HepG2 (cell line): ENCODE data around the gene PPP1CC. TPM values are rescaled to one million over a fixed set of nuclear protein-coding genes. Genes with fewer than 3 reads are reported as not detected.

Experiments used
- ATAC-seq: fragments of 200-7000 bp; cut with Tn5 transposase; 3 replicates; pipeline ENCODE4 v1.9.1; 2020; ENCODE audit warnings: mild to moderate bottlenecking, moderate library complexity
- BruUV-seq: library from RNA; stranded (reverse); fragments of 400-500 nt; replicated peaks from 2 replicates; lab custom pipeline; 2021; lab: Mats Ljungman, UMichigan
- CTCF ChIA-PET: fragments of 300-600 bp; formaldehyde crosslinking; extraction: SDS; loops from one replicate; lab custom pipeline; 2021; ENCODE audit warnings: low total read pairs, inconsistent platforms, low intra/inter-chr PET ratio; lab: Yijun Ruan, JAX
- POLR2A ChIA-PET: fragments of 350-600 bp; sonication (Branson Sonifier 250); formaldehyde crosslinking; loops from one replicate; lab custom pipeline; 2020; ENCODE audit warnings: antibody characterized with exemption, inconsistent platforms; lab: Yijun Ruan, JAX
- DNase-seq: peaks from one replicate; pipeline ENCODE4 v3.0.0-alpha.2; 2015; ENCODE audit warnings: low spot score
- FAIRE-seq: peaks from 3 replicates; lab custom pipeline; 2011; peaks lifted over from hg19 to GRCh38; lab: Jason Lieb, UNC
- H2AFZ ChIP-seq: one replicate; pipeline ENCODE4 v1.6.1; 2011; ENCODE audit warnings: low read length, inconsistent platforms
- H3K27ac ChIP-seq: fragments of 300-600 bp; 3 replicates; pipeline ENCODE4 v1.8.0; 2011; ENCODE audit warnings: mixed run types, mild to moderate bottlenecking, mixed read lengths, low read length, inconsistent platforms; ENCODE audit not compliant: insufficient read depth; ENCODE audit errors: extremely low read length
- H3K27me3 ChIP-seq, 2 experiments: fragments of 200-600 bp in 1 of 2; 2 replicates in 1 of 2; 3 replicates in 1 of 2; pipeline versions ENCODE4 v1.6.0 to v1.8.0; 2011; ENCODE audit warnings: low read length in 2 of 2, mild to moderate bottlenecking in 2 of 2, moderate library complexity in 2 of 2, inconsistent platforms in 1 of 2; ENCODE audit not compliant: insufficient read depth in 2 of 2, control insufficient read depth in 1 of 2
- H3K36me3 ChIP-seq, 2 experiments: fragments of 200-600 bp in 1 of 2; replicated peaks in 1 of 2; 2 replicates in 1 of 2; 3 replicates in 1 of 2; pipeline versions ENCODE4 v1.5.1 to v1.8.0; 2011; ENCODE audit warnings: low read length in 2 of 2, inconsistent platforms in 1 of 2; ENCODE audit not compliant: insufficient read depth in 2 of 2, control insufficient read depth in 1 of 2
- H3K4me1 ChIP-seq: 2 replicates; pipeline ENCODE4 v1.5.1; 2012; ENCODE audit warnings: low read length, inconsistent platforms; ENCODE audit not compliant: insufficient read depth
- H3K4me2 ChIP-seq: 2 replicates; pipeline ENCODE4 v1.6.0; 2011; ENCODE audit warnings: low read depth, low read length, inconsistent platforms
- H3K4me3 ChIP-seq, 3 experiments: fragments of 200-600 bp in 1 of 3; sonication (generic), shearing (Covaris generic) in 1 of 3; replicated peaks in 1 of 3; 2 replicates each; pipeline ENCODE4 v1.5.1; 2011 to 2016; ENCODE audit warnings: low read length in 3 of 3, inconsistent platforms in 2 of 3, low read depth in 2 of 3, mild to moderate bottlenecking in 2 of 3, control low read depth in 1 of 3, mixed read lengths in 1 of 3; ENCODE audit not compliant: insufficient read depth in 1 of 3
- H3K79me2 ChIP-seq: one replicate; pipeline ENCODE4 v1.6.1; 2011; ENCODE audit warnings: low read length, inconsistent platforms; ENCODE audit not compliant: insufficient read depth
- H3K9ac ChIP-seq: 2 replicates; pipeline ENCODE4 v1.6.0; 2011; ENCODE audit warnings: mild to moderate bottlenecking, low read depth, low read length, inconsistent platforms; ENCODE audit not compliant: insufficient read depth
- H3K9me3 ChIP-seq: 2 replicates; pipeline ENCODE4 v1.5.1; 2012; ENCODE audit warnings: mild to moderate bottlenecking, low read length
- H4K20me1 ChIP-seq: 2 replicates; pipeline ENCODE4 v1.6.0; 2011; ENCODE audit warnings: inconsistent platforms, mild to moderate bottlenecking, low read length, moderate library complexity; ENCODE audit not compliant: insufficient read depth
- IRF2 ChIP-seq: IDR thresholded peaks from 2 replicates; pipeline ENCODE4 v1.6.1; 2018; ENCODE audit warnings: missing genetic modification reagents, missing compliant biosample characterization
- MED1 ChIP-seq: sonication (generic); formaldehyde crosslinking; IDR thresholded peaks from 2 replicates; pipeline ENCODE4 v1.4.0; 2020; ENCODE audit warnings: missing genetic modification reagents
- MTF1 ChIP-seq: sonication (generic); formaldehyde crosslinking; IDR thresholded peaks from 2 replicates; pipeline ENCODE4 v1.5.0; 2020; ENCODE audit warnings: missing genetic modification reagents
- ZBTB42 ChIP-seq: sonication (generic); formaldehyde crosslinking; IDR thresholded peaks from 2 replicates; pipeline ENCODE4 v1.5.0; 2020; ENCODE audit warnings: mild to moderate bottlenecking, missing genetic modification reagents
- ZNF136 ChIP-seq: sonication (generic); formaldehyde crosslinking; IDR thresholded peaks from 2 replicates; pipeline ENCODE4 v1.8.1; 2022; ENCODE audit warnings: low read depth, mild to moderate bottlenecking, moderate library complexity, missing genetic modification reagents
- ZNF180 ChIP-seq: sonication (generic); formaldehyde crosslinking; IDR thresholded peaks from 2 replicates; pipeline ENCODE4 v1.4.0; 2020; ENCODE audit warnings: low read depth, missing genetic modification reagents, borderline replicate concordance
- ZNF20 ChIP-seq: sonication (generic); formaldehyde crosslinking; IDR thresholded peaks from 2 replicates; pipeline ENCODE4 v1.4.0; 2020; ENCODE audit warnings: mild to moderate bottlenecking, moderate library complexity, missing genetic modification reagents
- ZNF251 ChIP-seq: sonication (generic); formaldehyde crosslinking; IDR thresholded peaks from 2 replicates; pipeline ENCODE4 v1.9.0; 2021; ENCODE audit warnings: mild to moderate bottlenecking, missing genetic modification reagents
- ZNF30 ChIP-seq: sonication (generic); formaldehyde crosslinking; IDR thresholded peaks from 2 replicates; pipeline ENCODE4 v1.5.0; 2020; ENCODE audit warnings: mild to moderate bottlenecking, missing genetic modification reagents
- ZNF468 ChIP-seq: sonication (generic); formaldehyde crosslinking; IDR thresholded peaks from 2 replicates; pipeline ENCODE4 v1.8.0; 2022; ENCODE audit warnings: mild to moderate bottlenecking, moderate library complexity, missing genetic modification reagents
- ZNF501 ChIP-seq: sonication (generic); formaldehyde crosslinking; IDR thresholded peaks from 2 replicates; pipeline ENCODE4 v1.5.1; 2020; ENCODE audit warnings: mild to moderate bottlenecking, moderate library complexity, missing genetic modification reagents
- ZNF543 ChIP-seq: sonication (generic); formaldehyde crosslinking; IDR thresholded peaks from 2 replicates; pipeline ENCODE4 v1.4.0; 2020; ENCODE audit warnings: mild to moderate bottlenecking, missing genetic modification reagents
- ZNF841 ChIP-seq: sonication (generic); formaldehyde crosslinking; IDR thresholded peaks from 2 replicates; pipeline ENCODE4 v1.8.1; 2023; ENCODE audit warnings: missing genetic modification reagents, borderline replicate concordance
- WGBS: methylation state at CpG from one replicate; pipeline ENCODE4 v1.1.6; 2017; ENCODE audit warnings: low lambda C conversion rate; 5-methylcytosine and 5-hydroxymethylcytosine counted together
- in situ Hi-C: cut with HindIII; loops from 2 replicates; pipeline ENCODE4 v1.10.0; 2017; ENCODE audit warnings: low pct_unique_long_range_greater_than_20kb; ENCODE audit not compliant: extremely low pct_ligation_motif_present
- intact Hi-C: fragments of 100-400 bp; cut with micrococcal nuclease; formaldehyde crosslinking; loops from one replicate; pipeline ENCODE4 v1.10.0; 2022; ENCODE audit not compliant: unreplicated experiment
- polyA plus RNA-seq, 8 experiments: library from polyadenylated mRNA; depleted of rRNA in 3 of 8; stranded (reverse) in 7 of 8; unstranded in 1 of 8; fragments of >200 nt; fragmentation: Illumina TruSeq in 4 of 8; extraction: Trizol in 4 of 8; gene quantifications; 2 replicates each; pipeline versions ENCODE4 v1.2.1 to v1.2.3, GENCODE V29; 2011 to 2016; ENCODE audit warnings: low read depth in 4 of 8, missing spikeins in 1 of 8, mixed read lengths in 1 of 8; ENCODE audit not compliant: insufficient read depth in 1 of 8
- total RNA-seq, 5 experiments: library from RNA; depleted of rRNA; stranded (reverse); fragments of >200 nt; fragmentation: Illumina TruSeq; extraction: Trizol; gene quantifications; 2 replicates each; pipeline ENCODE4 v1.2.3, GENCODE V29; 2016; ENCODE audit warnings: low read depth in 1 of 5
- TF ChIP-seq, protein P1 (sequence below): sonication (generic); formaldehyde crosslinking; IDR thresholded peaks from 2 replicates; pipeline ENCODE4 v1.4.0; 2020; ENCODE audit warnings: missing genetic modification reagents
- TF ChIP-seq, protein P2 (sequence below): sonication (generic); formaldehyde crosslinking; IDR thresholded peaks from 2 replicates; pipeline ENCODE4 v1.4.0; 2020; ENCODE audit warnings: missing genetic modification reagents

PPP1CC gene
- total and polyA plus RNA-seq, 2 of the 13 experiments (the other 11 are each of a cell fraction or from before 2014, with no cell fraction given) = 178 to 187 TPM

DNA sequence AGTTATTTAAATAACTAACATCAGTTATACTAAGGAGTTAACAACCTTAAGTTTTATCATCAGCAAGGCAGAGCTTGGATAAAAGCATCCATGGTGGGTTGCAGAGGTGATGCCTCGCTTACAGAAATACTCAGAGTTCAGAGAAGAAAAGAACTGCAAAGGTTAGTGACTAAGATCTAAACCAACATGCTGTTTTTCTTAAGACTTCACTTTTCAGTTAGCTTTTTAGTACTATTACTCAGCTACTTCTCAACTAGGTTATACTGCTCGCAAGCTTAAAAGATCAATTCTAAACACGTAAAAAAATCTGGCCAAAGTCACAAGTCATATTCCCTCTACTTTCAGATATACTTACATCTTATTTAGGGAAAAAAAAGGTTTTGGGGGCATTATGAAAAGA lies 2.8 kb downstream of the PPP1CC start:
- Histone ChIP-seq H3K4me2 (peak overlapping the region; percentile 78), H2AFZ (no peak overlapping the region), H3K36me3 (peaks cover 1 to 17% of the 10 kb centered on the region in 2 experiments; a peak in 4 of 5 replicates), H4K20me1 (peaks cover 70% of the 10 kb centered on the region), H3K79me2 (peaks cover 76% of the 10 kb centered on the region), H3K9me3 (no peaks in the 10 kb centered on the region), H3K27me3 (no peaks in the 10 kb centered on the region; a peak in 1 of 5 replicates), H3K9ac (peak overlapping the region; percentile 94; the same call in 1 of the 2 replicates), H3K27ac (no peak overlapping the region), H3K4me1 (peaks cover 63% of the 10 kb centered on the region), H3K4me3 (peak overlapping the region; percentile 23 to 96 (median 86); a peak in 5 of 6 replicates)
- DNase-seq = no peak
- ChIA-PET POLR2A (no interaction called here), CTCF (no interaction called here)
- TF ChIP-seq ZNF543 (CRISPR knock-in tag) = no peak
- TF ChIP-seq, protein P1, sequence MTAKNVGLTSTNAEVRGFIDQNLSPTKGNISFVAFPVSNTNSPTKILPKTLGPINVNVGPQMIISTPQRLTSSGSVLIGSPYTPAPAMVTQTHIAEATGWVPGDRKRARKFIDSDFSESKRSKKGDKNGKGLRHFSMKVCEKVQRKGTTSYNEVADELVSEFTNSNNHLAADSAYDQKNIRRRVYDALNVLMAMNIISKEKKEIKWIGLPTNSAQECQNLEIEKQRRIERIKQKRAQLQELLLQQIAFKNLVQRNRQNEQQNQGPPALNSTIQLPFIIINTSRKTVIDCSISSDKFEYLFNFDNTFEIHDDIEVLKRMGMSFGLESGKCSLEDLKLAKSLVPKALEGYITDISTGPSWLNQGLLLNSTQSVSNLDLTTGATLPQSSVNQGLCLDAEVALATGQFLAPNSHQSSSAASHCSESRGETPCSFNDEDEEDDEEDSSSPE (CRISPR knock-in tag) = no peak
- no peak for TF ChIP-seq ZNF30 (CRISPR knock-in tag)
- no peak for TF ChIP-seq ZBTB42 (CRISPR knock-in tag)
- no peak for TF ChIP-seq MTF1 (CRISPR knock-in tag)
- TF ChIP-seq ZNF501 (CRISPR knock-in tag) = no peak
- TF ChIP-seq ZNF136 (CRISPR knock-in tag) = no peak
- TF ChIP-seq IRF2 (CRISPR knock-in tag) = no peak
- no peak for TF ChIP-seq ZNF251
- no peak for TF ChIP-seq ZNF20 (CRISPR knock-in tag)
- TF ChIP-seq, protein P2, sequence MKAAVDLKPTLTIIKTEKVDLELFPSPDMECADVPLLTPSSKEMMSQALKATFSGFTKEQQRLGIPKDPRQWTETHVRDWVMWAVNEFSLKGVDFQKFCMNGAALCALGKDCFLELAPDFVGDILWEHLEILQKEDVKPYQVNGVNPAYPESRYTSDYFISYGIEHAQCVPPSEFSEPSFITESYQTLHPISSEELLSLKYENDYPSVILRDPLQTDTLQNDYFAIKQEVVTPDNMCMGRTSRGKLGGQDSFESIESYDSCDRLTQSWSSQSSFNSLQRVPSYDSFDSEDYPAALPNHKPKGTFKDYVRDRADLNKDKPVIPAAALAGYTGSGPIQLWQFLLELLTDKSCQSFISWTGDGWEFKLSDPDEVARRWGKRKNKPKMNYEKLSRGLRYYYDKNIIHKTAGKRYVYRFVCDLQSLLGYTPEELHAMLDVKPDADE (CRISPR knock-in tag) = no peak
- TF ChIP-seq MED1 = no peak
- no peak for TF ChIP-seq ZNF180 (CRISPR knock-in tag)
- TF ChIP-seq ZNF841 (CRISPR knock-in tag) = no peak
- no peak for TF ChIP-seq ZNF468 (CRISPR knock-in tag)
- FAIRE-seq = no peak
- 69% methylated on average over 3 of the region's 3 CpGs for WGBS
- ATAC-seq = no peak
- BruUV-seq = no TSS peak
- in situ Hi-C loops = loop anchor here (5.0 kb wide), 1 partner anchor 87 kb away; no protein-coding TSS in a partner anchor
- intact Hi-C loops = loop anchor here (5.0 kb wide), 1 partner anchor 87 kb away; no protein-coding TSS in a partner anchor
